ENCODE data around the gene GAPDHS. TPM values are rescaled to one million over a fixed set of nuclear protein-coding genes. Genes with fewer than 3 reads are reported as not detected.

GAPDHS gene
- total RNA-seq, 1 experiment from 2014 or later = not detected

DNA sequence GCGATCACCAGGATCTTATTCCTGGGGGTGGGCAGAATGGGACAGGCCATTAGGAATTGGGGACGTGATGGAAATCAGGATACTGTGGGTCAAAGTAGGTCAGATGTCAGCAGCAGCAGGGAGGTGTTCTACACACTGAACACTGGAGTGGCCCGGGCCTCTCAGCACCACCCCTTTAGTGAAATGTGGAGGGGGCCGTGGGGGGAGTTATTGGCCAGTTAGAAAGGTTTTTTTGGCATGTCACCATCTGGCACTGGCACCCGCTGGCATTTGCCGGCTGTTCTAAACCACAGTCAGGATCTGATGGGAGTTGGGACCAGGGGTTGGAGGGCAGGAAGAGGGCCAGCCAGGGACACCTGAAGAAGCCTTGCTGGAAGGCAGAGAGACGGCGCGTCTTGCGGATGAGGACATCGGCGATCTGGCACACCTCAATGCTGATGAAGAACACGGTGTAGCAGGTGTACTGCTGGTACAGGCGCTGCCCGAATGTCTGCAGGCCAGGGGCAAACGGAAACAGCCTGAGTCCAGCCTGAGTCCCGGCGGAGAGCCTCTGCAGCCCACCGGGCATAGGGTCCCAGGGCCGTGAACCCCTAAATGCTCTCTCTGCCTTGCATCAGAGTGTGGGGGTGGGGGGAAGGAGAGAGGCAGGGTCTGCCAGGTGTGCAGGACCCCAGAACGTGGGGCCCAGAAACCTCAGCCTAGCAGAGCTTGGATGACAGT lies 18.0 kb downstream of the GAPDHS start:
- Histone ChIP-seq H2BK20ac (ENCODE audit: low read depth, low read length, poor library complexity, severe bottlenecking) (no peak overlapping the region), H2BK15ac (ENCODE audit: low read depth, low read length) (no peak overlapping the region), H3T11ph (ENCODE audit: low read length) (no peak overlapping the region), H3K27ac (ENCODE audit: insufficient read length, low read depth, low read length) (no peak overlapping the region), H4K8ac (replicated peaks; ENCODE audit: insufficient read length, low read depth, low read length) (no peak overlapping the region), H4K5ac (ENCODE audit: insufficient read length, low read depth, low read length) (no peak overlapping the region), H3K9me3 (ENCODE audit: control insufficient read depth, low read depth, low read length) (no peaks in the 10 kb centered on the region), H3K23ac (ENCODE audit: insufficient read length, low read depth, low read length) (no peak overlapping the region), H2BK5ac (ENCODE audit: insufficient read length, low read length) (no peak overlapping the region), H3K79me1 (ENCODE audit: insufficient read depth, low read depth, low read length, poor library complexity, severe bottlenecking) (no peaks in the 10 kb centered on the region), H4K91ac (ENCODE audit: insufficient read length, low read depth, low read length) (no peak overlapping the region), H3K79me2 (ENCODE audit: insufficient read depth, low read length) (no peaks in the 10 kb centered on the region), H3K27me3 (ENCODE audit: insufficient read depth, low read length) (no peaks in the 10 kb centered on the region), H3K14ac (ENCODE audit: insufficient read depth, low read length) (no peak overlapping the region; the same call in 1 of the 2 replicates), H3K4me2 (ENCODE audit: insufficient read depth, insufficient read length, low read length) (no peak overlapping the region), H3K56ac (ENCODE audit: insufficient read length, low read depth, low read length) (no peak overlapping the region), H3K9ac (ENCODE audit: extremely low read depth, insufficient read length, low read length) (no peak overlapping the region), H2AK5ac (ENCODE audit: insufficient read length, low read length) (no peak overlapping the region), H2BK120ac (ENCODE audit: low read depth, low read length, poor library complexity, severe bottlenecking) (no peak overlapping the region), H3K18ac (ENCODE audit: insufficient read length, low read depth, low read length) (no peak overlapping the region), H3K23me2 (ENCODE audit: insufficient read length, low read depth, low read length, poor library complexity, severe bottlenecking) (peaks cover 2% of the 10 kb centered on the region), H2AFZ (ENCODE audit: low read length) (no peak overlapping the region), H3K4me1 (ENCODE audit: insufficient read depth, low read length) (no peaks in the 10 kb centered on the region), H3K4ac (ENCODE audit: low read depth, low read length) (no peak overlapping the region), H2BK12ac (ENCODE audit: insufficient read length, low read depth, low read length) (no peak overlapping the region), H4K20me1 (ENCODE audit: control insufficient read depth, insufficient read depth, insufficient read length) (no peaks in the 10 kb centered on the region)
- H3K9me3 Mint-ChIP-seq = no peaks in the 10 kb centered on the region
- H3K27ac Mint-ChIP-seq = peak overlapping the region in 1 of 3 experiments; percentile 71; a peak in 1 of 7 replicates
- H3K36me3 Mint-ChIP-seq (ENCODE audit: insufficient read depth in 1 of 3, low read depth in 3 of 3) = peaks cover 7 to 36% (median 19%) of the 10 kb centered on the region in 3 experiments; a peak in 6 of 7 replicates
- no CpG with 5 or more reads among the region's 21 CpGs for WGBS (ENCODE audit: extremely low coverage, insufficient read length, low lambda C conversion rate)
- no peak for DNase-seq
- peaks cover 17 to 21% of the 10 kb centered on the region in 2 experiments for H3K4me1 Mint-ChIP-seq
- H3K27me3 Mint-ChIP-seq (ENCODE audit: low read depth) = peaks cover 22% of the 10 kb centered on the region
- H3K4me3 Mint-ChIP-seq = no peak overlapping the region
- TF ChIP-seq, protein P1, sequence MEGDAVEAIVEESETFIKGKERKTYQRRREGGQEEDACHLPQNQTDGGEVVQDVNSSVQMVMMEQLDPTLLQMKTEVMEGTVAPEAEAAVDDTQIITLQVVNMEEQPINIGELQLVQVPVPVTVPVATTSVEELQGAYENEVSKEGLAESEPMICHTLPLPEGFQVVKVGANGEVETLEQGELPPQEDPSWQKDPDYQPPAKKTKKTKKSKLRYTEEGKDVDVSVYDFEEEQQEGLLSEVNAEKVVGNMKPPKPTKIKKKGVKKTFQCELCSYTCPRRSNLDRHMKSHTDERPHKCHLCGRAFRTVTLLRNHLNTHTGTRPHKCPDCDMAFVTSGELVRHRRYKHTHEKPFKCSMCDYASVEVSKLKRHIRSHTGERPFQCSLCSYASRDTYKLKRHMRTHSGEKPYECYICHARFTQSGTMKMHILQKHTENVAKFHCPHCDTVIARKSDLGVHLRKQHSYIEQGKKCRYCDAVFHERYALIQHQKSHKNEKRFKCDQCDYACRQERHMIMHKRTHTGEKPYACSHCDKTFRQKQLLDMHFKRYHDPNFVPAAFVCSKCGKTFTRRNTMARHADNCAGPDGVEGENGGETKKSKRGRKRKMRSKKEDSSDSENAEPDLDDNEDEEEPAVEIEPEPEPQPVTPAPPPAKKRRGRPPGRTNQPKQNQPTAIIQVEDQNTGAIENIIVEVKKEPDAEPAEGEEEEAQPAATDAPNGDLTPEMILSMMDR (conservative IDR thresholded peaks at IDR 0.05) = no peak

Measured in H9 (cell line).